GM12801 (cell line): ENCODE results near the gene MRTO4.

Source experiments
- TF ChIP-seq, protein P1 (sequence below): IDR thresholded peaks from one replicate; pipeline ENCODE4 v1.5.1; 2011; ENCODE audit warnings: control low read depth; ENCODE audit not compliant: insufficient read length; ENCODE audit errors: extremely low read depth

Gene MRTO4

DNA sequence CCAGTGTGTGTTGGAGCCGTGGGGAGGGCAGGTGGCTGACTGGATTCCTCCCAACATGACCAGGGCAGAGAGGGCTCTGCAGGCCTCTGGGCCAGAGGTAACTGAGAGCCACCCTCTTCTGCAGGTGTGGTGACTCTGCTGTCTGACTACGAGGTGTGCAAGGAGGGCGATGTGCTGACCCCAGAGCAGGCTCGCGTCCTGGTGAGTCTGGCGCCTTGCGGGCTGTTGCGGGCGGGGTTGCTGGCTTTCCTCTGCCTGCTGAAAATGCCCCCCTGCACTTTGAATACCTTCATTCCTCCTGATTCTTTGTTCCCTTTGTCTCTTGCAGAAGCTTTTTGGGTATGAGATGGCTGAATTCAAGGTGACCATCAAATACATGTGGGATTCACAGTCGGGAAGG is 6.7 kb downstream of the MRTO4 start:
- TF ChIP-seq, protein P1, sequence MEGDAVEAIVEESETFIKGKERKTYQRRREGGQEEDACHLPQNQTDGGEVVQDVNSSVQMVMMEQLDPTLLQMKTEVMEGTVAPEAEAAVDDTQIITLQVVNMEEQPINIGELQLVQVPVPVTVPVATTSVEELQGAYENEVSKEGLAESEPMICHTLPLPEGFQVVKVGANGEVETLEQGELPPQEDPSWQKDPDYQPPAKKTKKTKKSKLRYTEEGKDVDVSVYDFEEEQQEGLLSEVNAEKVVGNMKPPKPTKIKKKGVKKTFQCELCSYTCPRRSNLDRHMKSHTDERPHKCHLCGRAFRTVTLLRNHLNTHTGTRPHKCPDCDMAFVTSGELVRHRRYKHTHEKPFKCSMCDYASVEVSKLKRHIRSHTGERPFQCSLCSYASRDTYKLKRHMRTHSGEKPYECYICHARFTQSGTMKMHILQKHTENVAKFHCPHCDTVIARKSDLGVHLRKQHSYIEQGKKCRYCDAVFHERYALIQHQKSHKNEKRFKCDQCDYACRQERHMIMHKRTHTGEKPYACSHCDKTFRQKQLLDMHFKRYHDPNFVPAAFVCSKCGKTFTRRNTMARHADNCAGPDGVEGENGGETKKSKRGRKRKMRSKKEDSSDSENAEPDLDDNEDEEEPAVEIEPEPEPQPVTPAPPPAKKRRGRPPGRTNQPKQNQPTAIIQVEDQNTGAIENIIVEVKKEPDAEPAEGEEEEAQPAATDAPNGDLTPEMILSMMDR, result no peak

DNA sequence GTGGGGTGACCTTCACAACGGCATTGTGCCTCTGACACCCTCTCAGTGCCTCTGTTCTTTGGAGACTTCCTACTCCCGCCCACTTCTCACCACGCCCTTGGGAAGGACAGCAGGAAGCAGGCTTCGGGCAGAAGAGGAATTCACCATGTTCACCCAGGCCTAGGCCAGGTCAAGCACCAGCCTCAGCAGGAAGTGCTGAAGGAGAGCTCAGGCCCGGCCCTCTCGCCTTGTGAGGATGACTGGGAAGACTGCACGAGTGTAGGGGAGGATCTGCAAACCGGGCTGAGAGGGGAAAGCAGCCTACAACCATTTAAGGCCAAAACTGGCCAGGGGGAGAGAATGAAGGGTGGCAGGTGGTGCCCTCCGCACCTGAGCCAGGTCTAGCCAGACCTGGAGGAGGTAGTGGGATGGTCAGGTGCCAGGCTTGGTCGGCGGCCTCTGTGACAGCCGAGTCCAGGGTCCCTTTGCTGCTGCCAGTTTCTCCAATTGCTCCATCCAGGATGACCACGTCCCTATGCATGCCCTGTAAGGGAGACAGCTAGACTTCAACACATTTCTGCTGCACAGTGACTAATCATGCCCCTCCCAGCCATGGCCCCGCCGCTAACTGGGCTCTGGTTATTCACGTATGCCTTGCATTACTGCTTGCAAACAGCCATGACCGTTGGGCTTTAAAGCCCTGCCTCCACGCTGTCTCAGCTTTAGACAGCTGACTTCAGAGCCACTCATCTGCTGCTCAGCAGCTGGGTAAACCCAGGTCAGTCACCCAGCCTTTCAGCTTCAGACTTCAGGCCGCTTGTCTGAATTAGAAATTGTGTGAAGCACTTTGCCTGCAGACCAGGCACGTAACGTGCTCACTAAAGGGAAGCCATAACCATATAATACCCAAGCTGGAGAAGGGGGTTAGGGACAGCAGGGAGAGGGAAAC is 8.9 kb downstream of the MRTO4 start:
- TF ChIP-seq, protein P1, result no peak

- TF ChIP-seq, protein P1, result no peak
These were observed 10.4 kb downstream of the MRTO4 start for GRCh38 chr1:19262047-19262446.

DNA sequence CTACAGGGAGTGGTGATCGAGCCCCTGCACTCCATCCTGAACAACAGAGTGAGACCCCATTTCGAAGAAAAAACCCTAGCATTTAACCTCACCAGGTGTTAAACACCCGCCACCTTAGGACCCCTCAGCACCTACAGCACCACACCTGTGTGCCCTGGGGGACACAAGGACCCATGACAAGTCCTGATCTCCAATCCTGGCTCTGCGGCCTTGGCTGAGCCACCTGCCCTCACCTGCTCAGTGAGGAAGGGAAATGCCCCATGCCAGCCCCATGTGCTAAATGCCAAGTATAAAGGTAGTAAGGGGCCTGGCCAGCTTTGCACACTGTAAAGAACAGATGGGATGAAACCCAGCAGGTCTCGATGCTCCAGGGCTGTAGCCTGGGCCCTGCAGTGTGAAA is 11.1 kb downstream of the MRTO4 start:
- TF ChIP-seq, protein P1, result no peak

GRCh38 chr1:19268445-19268844 is 16.8 kb downstream of the MRTO4 start:
- TF ChIP-seq, protein P1, result no peak

DNA sequence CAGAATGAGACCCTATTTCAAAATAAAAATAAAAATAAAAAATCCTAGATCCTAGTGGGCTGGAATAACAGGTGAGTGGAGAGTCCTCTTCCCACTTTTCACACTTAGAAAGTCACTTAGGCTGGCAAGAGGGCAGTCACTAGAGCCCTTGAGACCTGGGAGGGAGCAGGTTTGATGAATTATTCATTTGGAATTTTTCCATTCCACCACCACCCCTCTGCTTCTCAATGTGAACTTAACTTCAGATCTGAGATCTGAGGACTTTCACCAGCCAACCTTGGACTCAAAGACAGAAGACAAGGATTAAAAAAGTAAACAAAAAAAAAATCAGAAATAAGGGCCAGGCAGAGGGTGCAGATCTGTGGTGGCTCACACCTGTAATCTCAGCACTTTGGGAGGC is 20.5 kb downstream of the MRTO4 start:
- TF ChIP-seq, protein P1, result no peak

DNA sequence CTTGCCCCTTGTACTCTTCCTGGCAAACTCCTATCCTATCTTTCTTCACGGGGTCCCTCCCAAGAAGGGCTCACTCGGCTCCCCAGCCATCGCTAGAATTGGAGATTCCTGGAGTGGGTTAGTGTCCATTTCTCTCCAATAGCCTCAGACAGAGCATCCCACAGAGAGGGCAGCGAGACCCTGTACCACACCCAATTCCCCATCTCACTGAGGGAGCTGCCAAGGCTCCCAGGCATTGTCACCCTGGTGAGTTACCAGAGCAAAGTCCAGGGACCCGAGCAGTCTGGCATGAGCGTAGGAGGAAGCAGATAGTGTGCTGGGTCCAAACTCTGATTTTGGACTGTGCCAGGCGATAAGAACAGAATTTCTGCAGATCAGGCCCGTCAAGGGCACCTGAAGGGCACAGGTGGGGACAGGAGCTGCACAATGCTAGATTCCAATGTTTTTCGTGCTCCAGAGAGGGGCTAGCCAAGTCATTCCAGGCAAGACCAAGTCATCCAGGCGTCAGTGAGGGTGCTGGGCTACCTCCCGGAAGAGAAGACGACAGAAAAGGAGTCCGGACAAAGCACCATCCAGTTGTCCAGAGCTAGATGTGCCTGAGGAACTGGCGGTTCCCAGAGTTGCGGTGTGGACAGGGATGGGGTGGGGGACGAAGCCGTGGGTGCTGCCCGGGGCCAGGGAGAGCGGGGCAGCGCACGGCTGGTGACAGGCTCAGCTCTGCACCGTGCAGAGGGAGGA is 21.7 kb downstream of the MRTO4 start:
- TF ChIP-seq, protein P1, result no peak
